Umbilical cord (tissue), 2 donors: ENCODE data around the gene GOLGA6L9. TPM values are rescaled to one million over a fixed set of nuclear protein-coding genes. Genes with fewer than 3 reads are reported as not detected.
"Not testable (repeated sequence)": the region's sequence is repeated elsewhere in the genome, so short reads cannot be mapped to it uniquely, and the experiment has no call there.

ENCODE experiments used
- DNase-seq: peaks from one replicate; pipeline ENCODE4 v3.0.0-alpha.2; 2015; ENCODE audit warnings: low spot score
- total RNA-seq: library from RNA; depleted of rRNA; stranded (reverse); fragments of >200 nt; gene quantifications from one replicate; pipeline ENCODE4 v1.2.3, GENCODE V29; 2014; ENCODE audit warnings: low replicate concordance; ENCODE audit not compliant: insufficient read depth

Gene GOLGA6L9
- total RNA-seq = 0.96 TPM

DNA sequence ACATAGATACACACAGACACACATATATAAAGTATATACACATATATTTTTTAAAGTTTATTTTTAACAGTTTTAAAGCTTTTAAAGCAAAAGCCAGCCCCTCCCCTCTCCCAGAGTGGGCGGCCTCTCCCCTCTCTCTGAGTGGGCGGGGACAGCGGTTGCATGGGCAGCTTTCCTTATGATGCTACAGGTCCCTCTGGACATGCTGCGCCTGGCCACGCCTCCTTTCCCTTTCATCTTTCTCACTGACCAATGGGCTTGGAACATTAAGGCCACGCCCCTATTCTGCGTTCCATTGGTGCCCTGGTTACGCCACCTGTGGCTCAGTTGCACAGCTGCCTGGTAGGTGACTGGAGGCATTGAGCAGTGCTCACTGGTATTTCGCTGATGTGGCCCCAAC lies at the start of gene GOLGA6L9:
Gene GOLGA6L9 (plus strand): TSS at position 124 of the 400 bp plus-strand sequence. CDS start 264 bp downstream, at position 388.
- not testable (repeated sequence) for DNase-seq

DNA sequence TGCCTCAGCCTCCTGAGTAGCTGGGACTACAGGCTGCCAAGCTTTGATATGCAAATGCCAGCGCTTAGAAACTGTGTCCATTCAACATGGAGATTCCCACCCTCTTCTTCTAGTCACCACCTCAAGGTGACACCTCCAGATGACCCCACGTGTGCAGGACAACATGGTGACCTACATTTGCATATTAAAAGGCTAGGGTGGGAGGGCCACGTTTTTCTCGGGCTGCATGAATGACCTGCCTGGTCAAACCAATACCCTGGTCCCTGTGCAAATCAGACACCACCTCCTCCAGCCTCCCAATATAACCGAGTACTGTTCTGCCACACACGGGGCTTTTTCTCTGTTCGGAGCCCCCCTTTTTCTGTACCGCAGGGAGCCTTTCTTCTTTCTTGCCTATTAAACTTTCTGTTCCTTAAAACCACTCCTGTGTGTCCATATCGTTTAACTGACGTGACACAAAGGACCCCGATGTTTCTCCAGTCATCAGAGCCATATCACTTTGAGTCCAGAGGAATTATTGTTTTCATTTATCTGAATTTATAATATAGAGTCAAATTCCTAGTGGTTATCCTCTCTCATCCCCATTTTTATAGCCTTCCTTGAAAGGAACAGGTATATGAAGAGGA lies 48.2 kb upstream of the GOLGA6L9 start:
- not testable (repeated sequence) for DNase-seq

DNA sequence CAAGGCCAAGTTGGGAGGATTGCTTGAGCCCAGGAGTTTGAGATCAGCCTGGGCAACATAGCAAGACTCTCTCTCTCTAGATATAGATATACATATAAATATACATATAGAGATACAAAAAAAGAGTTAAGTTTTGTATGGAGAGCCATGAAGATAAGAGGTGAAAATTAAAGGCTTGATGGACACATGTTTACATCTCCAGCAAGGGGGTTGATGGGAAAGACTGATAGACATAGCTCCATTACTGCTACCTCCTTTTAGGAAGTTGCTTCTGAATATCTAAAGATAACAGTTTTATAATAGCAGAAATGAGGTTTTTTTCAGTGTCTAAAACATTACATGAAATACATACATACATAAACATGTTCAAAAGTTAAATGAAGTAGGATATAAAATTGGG lies 42.4 kb upstream of the GOLGA6L9 start:
- not testable (repeated sequence) for DNase-seq

- DNase-seq = not testable (repeated sequence)
Measured at GRCh38 chr15:82390152-82390551, 39.5 kb upstream of the GOLGA6L9 start.

DNA sequence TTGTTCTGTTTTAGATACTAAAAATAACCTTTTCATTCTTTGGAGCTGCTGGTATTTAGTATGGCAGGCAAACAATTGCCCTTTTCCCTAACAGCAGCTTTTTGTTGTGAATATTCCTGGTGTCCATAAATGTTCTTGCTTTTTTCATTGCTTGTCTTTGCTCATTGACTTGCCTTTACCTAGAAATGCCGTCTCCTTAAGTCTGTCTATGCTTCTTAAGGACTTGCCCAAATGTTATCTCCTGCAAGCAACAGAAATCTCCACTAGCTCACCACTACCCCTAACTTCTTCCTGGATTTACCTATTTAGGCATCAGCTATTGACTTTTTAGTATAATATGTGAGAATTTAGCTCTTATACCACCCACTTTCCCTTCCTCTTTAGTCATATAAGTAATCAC lies 37.5 kb upstream of the GOLGA6L9 start:
- DNase-seq = not testable (repeated sequence)

GRCh38 chr15:82393671-82394070 lies 35.9 kb upstream of the GOLGA6L9 start:
- DNase-seq = no peak

DNA sequence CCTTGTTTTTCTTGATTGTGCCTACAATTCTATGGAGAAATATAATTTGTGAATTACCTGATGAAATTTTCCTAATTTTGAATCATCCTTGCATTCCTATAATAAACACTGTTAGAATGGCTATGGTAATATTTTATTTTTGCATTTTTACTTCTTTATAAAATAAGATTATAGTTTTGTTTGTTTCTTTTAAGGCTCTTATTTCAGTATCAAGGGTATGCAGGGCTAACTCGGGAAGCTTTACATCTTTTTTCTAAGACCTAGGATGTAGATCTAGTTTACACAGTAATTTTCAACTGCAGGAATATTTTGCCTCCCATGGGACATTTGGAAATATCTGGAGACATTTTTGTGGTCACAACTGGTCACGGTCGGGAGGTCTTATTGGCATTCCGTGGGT lies 33.8 kb upstream of the GOLGA6L9 start:
- not testable (repeated sequence) for DNase-seq

- no peak for DNase-seq
Measured at GRCh38 chr15:82397817-82398216, 31.8 kb upstream of the GOLGA6L9 start.

- DNase-seq = no peak
Measured at GRCh38 chr15:82398785-82399184, 30.8 kb upstream of the GOLGA6L9 start.

- DNase-seq = not testable (repeated sequence)
Measured at GRCh38 chr15:82399366-82400103, 30.1 kb upstream of the GOLGA6L9 start.

DNA sequence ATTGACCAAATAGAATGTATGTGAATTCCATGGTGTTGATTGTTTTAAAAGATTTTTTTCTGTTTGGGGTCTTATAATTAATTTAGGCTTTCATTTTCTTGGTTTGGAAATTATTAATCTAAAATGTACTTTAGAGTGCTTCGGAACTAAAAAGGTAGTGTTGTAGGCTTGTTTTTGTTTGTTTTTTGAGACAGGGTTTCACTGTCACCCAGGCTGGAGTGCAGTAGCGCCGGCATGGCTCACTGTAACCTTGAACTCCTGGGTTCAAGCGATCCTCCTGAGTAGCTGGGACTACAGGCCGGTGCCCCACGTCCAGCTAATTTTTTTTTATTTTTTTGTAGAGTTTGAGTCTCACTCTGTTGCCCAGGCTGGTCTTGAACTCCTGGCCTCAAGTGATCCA lies 27.7 kb upstream of the GOLGA6L9 start:
- not testable (repeated sequence) for DNase-seq

- not testable (repeated sequence) for DNase-seq
Measured at GRCh38 chr15:82402341-82402740, 27.3 kb upstream of the GOLGA6L9 start.

DNA sequence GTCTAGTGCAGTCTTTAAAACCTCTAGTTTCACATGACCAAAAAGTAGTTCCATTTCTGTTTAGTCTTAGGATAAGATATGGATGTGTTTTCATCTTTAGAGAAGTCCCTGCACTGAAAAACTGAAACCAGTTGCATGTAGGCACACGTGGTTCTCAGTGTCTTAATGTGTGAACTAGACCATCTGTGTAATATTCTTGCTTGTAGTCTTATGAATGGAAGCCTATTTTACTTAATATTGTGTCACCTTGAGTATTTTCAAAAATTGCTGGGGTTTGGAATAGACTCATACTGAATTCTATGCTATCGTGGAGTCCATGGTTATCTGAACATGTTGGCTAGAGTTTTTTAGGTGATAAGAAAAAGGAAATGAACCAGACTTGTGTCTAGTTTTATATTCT lies 23.4 kb upstream of the GOLGA6L9 start:
- DNase-seq = not testable (repeated sequence)

GRCh38 chr15:82410306-82410705 lies 19.3 kb upstream of the GOLGA6L9 start:
- not testable (repeated sequence) for DNase-seq

GRCh38 chr15:82411595-82411994 lies 18.0 kb upstream of the GOLGA6L9 start:
- DNase-seq = not testable (repeated sequence)

- DNase-seq = not testable (repeated sequence)
Measured at GRCh38 chr15:82414525-82415191, 15.0 kb upstream of the GOLGA6L9 start.

DNA sequence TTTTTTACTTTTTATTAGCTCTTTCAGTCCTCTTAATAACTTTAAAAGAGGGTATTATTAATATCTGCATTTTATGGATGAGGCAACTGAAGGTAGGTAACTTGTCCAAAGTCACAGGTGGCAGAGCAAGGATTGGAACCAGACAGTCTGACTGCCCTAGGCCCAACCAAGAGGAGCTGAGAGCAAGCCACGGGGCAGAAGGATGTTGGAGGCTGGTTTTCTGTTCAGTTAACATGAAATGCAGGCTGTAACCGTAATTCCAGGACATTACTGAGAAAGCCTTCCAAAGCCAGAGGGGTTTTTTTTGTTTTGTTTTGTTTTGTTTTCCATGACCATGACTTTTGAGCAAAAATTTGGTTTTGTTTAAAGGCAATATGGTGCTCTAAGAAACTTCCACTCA lies 9.1 kb upstream of the GOLGA6L9 start:
- not testable (repeated sequence) for DNase-seq

DNA sequence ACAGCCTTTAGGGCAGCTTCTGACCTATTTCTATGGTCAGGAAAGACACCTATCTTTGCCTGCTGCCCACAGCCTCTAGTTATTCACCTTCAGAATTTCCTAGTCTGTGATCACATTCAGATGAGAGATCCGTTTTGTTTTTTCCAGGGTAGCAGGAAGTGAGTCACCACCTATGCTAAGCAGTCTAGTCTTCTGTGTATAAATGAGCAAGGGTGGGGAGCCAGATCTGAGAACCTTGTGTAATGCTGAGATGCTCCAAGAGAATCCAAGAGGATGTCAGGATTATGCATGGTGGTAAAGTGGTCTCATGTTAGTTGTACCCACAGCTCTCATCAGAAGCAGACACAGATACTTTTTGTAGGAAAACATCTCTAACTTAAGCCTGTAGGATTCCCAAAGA lies 8.7 kb upstream of the GOLGA6L9 start:
- DNase-seq = not testable (repeated sequence)

DNA sequence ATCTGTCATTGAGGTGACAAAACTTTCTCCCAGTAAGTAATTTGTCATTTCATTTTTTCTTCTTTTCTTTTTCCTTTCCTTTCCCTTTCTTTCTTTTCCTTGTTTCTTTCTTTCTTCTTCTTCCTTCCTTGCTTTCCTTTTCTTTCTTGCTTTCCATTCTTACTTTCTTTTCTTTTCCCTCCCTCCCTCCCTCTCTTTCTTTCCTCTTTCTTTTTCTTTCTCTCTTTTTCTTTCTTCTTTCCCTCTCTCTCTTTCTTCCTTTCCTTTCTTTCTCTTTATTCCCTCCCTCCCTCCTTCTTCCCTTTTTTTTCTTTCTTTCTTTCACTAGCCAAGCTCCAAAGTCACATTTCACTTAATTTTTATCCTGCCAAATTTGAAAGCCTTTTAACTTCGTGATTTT lies 2.5 kb upstream of the GOLGA6L9 start:
- DNase-seq = not testable (repeated sequence)

DNA sequence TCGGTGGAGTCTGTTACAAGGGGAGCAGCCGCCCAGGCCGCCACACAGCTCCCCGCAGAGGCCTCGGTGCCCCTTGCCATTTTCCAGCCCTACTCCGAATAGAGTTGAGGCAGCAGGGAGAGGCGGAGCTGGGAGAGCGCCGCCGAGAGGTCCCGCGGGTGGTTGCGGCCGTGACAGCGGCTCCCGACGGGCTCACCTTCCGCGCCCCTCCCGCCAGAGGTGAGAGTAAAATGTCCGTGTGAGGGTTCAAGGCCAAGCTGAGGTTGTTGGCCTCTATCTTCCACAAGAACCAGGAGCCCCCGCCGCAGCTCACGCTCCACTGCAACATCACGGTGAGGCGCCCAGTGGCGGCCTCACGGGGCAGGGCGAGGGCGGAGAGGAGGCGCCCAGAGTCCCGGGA lies 15.8 kb downstream of the GOLGA6L9 start:
- DNase-seq = not testable (repeated sequence)

DNA sequence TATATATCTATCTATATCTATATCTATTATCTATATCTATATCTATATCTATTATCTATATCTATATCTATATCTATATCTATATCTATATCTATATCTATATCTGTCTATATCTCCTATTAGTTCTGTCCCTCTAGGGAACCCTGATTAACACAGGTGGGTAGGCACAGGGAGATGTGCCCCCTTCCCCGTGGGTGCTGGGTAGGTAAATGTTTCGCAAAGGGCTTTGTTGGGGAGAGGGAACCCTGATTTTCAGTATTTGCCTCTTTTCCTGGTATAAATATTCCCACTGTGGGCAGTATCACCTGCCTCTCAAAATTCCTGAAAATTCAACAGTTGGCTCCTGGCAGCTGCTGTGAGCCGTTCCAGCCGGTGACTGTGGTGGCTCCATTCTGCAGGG lies 27.7 kb downstream of the GOLGA6L9 start:
- DNase-seq = not testable (repeated sequence)

DNA sequence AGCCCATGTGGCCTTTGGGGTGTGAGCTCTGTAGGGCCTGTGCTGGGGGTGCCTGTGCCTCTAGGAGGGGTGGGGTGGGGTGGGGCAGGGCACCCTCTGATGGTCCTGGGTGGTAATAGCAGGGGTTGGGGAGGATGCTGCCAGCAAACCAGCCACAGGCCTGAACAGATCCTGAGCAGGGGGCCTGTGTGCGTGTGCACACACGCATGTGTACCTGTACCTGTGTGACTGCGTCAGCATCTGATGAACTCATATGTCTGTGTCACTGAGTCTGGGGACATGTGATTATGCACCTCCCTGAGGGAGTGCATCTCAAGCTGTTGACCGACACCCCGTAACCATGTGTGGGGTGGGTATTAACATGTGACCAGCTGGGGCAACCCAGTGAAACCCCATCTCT lies 36.0 kb downstream of the GOLGA6L9 start:
- DNase-seq = not testable (repeated sequence)
